Measurements from ENCODE around the gene AFAP1.

The AFAP1 gene

GRCh38 chr4:7862561-7863192 is 77.0 kb downstream of the AFAP1 start:
- DNase-seq = no peak

- DNase-seq = no peak
Measured at GRCh38 chr4:7861440-7861881, 78.2 kb downstream of the AFAP1 start.

GRCh38 chr4:7860600-7861163 is 79.0 kb downstream of the AFAP1 start:
- no peak for DNase-seq

GRCh38 chr4:7859326-7859725 is 80.3 kb downstream of the AFAP1 start:
- DNase-seq = no peak

DNA sequence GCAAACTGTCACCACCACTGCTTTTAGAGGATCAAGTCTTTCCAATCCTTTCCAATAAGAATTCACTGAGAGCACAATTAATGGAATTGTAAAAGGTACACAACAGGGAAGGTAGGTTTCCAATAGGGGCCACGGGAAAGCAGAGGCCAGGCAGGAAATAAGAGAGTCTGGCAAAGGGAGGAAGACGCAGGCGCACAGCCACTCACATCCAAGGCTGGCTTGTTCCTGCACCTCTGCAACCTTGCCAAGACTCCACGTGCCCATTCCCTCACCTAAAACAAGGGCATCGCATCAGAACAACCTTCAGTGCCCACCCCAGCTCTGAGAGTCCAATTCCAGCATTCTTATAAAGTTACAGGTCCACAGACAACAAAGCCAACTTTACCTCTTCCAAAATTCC is 81.2 kb downstream of the AFAP1 start:
- no peak for DNase-seq

- DNase-seq = no peak
Measured at GRCh38 chr4:7857993-7858392, 81.7 kb downstream of the AFAP1 start.

- DNase-seq = no peak
Measured at GRCh38 chr4:7857238-7857701, 82.4 kb downstream of the AFAP1 start.

GRCh38 chr4:7855731-7856130 is 83.9 kb downstream of the AFAP1 start:
- no peak for DNase-seq

DNA sequence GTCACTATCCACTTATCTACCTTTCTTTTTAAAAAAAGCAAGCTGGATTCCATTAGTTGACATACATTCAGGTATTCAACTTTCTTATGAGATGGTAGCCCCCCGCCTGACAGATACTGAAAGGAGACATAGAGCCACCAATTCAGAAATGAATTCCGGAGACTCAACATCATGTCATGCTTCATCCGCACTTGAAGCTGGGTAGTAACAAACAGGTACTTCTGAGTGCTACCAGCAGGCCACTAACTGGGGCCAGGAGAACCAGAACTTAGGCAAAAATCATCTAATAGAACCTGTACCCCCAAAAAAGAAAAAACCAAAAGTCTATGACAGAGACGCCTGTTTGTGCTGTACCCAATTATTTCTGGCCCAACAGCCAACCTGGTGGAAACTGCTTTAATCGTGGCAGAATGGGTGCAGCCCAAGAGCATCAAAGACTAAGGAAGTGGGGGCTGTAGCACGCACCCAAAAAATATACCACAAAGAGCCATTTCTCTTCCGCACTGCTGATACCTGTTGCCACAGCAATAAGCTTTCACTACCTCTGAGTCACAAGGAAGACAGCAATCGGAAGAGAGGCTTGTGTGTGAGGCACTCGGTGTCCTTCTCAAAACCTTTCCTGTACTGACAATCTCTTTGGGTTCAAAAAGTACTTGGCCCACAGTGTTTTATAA is 84.8 kb downstream of the AFAP1 start:
- no peak for DNase-seq

GRCh38 chr4:7854216-7854615 is 85.4 kb downstream of the AFAP1 start:
- no peak for DNase-seq

- no peak for DNase-seq
Measured at GRCh38 chr4:7853271-7853670, 86.4 kb downstream of the AFAP1 start.

- DNase-seq = no peak
Measured at GRCh38 chr4:7852568-7853185, 87.0 kb downstream of the AFAP1 start.

DNA sequence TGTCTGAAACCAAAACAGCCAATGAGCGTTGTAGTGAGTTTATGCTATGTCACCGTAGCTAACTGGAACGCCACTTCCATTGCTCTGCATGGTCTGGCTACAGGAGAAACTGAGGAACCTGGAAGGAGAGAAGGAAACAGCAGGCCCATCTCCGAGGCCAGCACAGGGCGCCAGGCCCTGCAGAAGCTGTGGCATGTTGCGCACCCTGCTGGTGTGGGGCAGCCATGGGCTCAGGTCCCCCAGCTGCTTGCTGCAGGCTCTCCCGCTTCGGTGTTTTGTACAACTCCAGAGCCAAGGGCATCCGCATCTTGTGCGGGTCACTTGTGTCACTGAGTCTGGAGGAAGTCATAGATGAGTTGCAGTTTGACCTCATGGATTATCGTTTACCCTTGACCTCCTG is 89.2 kb downstream of the AFAP1 start:
- peak; percentile 17 for DNase-seq

GRCh38 chr4:7847206-7847605 is 92.5 kb downstream of the AFAP1 start:
- no peak for DNase-seq

GRCh38 chr4:7845493-7846128 is 94.0 kb downstream of the AFAP1 start:
- DNase-seq = peak; percentile 12

DNA sequence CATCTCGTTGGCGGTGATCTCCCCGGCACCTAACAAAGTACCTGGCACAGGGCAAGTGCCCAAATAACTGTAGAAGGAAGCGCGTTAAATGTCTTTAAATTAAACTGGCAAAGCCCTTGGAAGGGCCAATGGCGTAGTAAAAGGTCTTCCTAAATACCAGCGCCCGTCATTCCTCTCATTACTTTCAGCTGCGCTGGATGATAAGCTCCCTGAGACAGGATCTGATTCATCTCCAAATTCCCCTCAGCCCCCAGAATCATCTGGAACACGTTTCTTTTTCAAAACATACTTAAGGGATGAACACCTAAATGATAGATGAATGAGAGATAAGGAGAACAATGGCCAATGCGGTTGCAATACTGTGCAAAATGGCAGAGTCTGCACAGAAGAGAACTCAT is 95.1 kb downstream of the AFAP1 start:
- DNase-seq = no peak

GRCh38 chr4:7843831-7844593 is 95.6 kb downstream of the AFAP1 start:
- DNase-seq = peak; percentile 83

DNA sequence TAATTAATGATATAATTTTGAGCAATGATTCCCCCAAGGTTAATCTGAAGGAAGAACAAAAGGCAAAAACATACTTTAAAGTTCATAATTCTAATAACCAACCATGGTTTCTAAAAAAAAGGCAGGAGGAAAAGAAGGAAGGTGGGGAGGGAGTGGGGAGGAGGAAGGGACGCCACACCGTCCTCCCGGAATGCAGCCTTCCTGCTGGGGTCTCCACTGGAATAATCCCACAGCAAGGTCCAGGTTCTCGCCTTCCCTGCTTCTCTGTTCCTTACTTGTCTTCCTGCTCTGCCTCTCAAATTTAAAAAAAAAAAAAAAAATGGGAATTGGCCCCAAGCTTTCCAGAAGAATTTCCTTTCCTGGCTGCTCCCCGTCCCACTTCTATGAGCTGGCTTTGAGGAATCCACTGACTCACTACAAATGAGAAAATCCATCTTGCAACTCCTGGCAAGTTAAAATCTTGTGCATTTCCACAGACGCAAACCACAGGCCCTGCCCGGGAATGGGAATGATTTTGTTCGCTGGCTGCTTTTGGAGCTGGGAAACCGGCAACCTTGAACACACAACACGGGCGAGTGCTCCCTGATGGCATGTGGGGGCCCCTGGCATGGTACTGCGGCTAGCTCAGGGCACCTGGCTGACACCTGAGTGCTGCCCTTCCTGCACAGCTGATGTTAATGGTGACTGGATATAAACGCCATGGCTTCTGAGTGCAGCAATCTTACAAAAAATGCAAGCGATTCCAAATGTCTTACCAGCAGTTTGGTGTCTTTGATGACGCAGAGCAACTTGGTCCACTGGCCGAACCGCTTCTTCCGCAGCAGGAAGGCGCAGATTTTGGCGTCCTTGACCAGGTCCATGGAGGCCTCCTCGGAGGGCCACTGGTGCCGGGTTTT is 97.0 kb downstream of the AFAP1 start:
- no peak for DNase-seq

GRCh38 chr4:7841894-7842293 is 97.8 kb downstream of the AFAP1 start:
- DNase-seq = no peak

GRCh38 chr4:7841071-7841470 is 98.6 kb downstream of the AFAP1 start:
- DNase-seq = no peak

GRCh38 chr4:7839856-7840255 is 99.8 kb downstream of the AFAP1 start:
- DNase-seq = no peak
